HG02852 (cell line): ENCODE results near the gene STXBP4.
"Not testable (repeated sequence)": the region's sequence is repeated elsewhere in the genome, so short reads cannot be mapped to it uniquely, and the experiment has no call there.

Experiments used
- ATAC-seq: cut with Tn5 transposase; IDR thresholded peaks from one replicate; pipeline ENCODE4 v1.9.1; 2021; ENCODE audit warnings: mild to moderate bottlenecking, moderate library complexity; ENCODE audit not compliant: unreplicated experiment

The STXBP4 gene

GRCh38 chr17:55038291-55038690, 69.7 kb downstream of the STXBP4 start:
- no peak for ATAC-seq

- ATAC-seq: no peak
These were observed 72.0 kb downstream of the STXBP4 start for GRCh38 chr17:55040611-55041010.

GRCh38 chr17:55053855-55054254, 85.3 kb downstream of the STXBP4 start:
- no peak for ATAC-seq

GRCh38 chr17:55054429-55054828, 85.9 kb downstream of the STXBP4 start:
- no peak for ATAC-seq

- no peak for ATAC-seq
These were observed 88.0 kb downstream of the STXBP4 start for GRCh38 chr17:55056526-55056925.

- ATAC-seq: no peak
These were observed 88.6 kb downstream of the STXBP4 start for GRCh38 chr17:55057184-55057583.

- ATAC-seq: no peak
These were observed 91.2 kb downstream of the STXBP4 start for GRCh38 chr17:55059724-55060123.

- ATAC-seq: no peak
These were observed 94.4 kb downstream of the STXBP4 start for GRCh38 chr17:55062921-55063320.

- no peak for ATAC-seq
These were observed 95.6 kb downstream of the STXBP4 start for GRCh38 chr17:55063885-55064874.

- no peak for ATAC-seq
These were observed 99.3 kb downstream of the STXBP4 start for GRCh38 chr17:55067697-55068439.

GRCh38 chr17:55068862-55069811, 100.6 kb downstream of the STXBP4 start:
- no peak for ATAC-seq

GRCh38 chr17:55069983-55070529, 101.5 kb downstream of the STXBP4 start:
- ATAC-seq: no peak

GRCh38 chr17:55072898-55073297, 104.3 kb downstream of the STXBP4 start:
- ATAC-seq: no peak

GRCh38 chr17:55073467-55073866, 104.9 kb downstream of the STXBP4 start:
- not testable (repeated sequence) for ATAC-seq

GRCh38 chr17:55081559-55081958, 113.0 kb downstream of the STXBP4 start:
- no peak for ATAC-seq

- ATAC-seq: no peak
These were observed 118.1 kb downstream of the STXBP4 start for GRCh38 chr17:55086635-55087058.

GRCh38 chr17:55089256-55089655, 120.7 kb downstream of the STXBP4 start:
- ATAC-seq: no peak

GRCh38 chr17:55090079-55090492, 121.5 kb downstream of the STXBP4 start:
- peak; percentile 99 for ATAC-seq

GRCh38 chr17:55093353-55093752, 124.8 kb downstream of the STXBP4 start:
- no peak for ATAC-seq

- no peak for ATAC-seq
These were observed 130.2 kb downstream of the STXBP4 start for GRCh38 chr17:55098765-55099164.
